Measurements from ENCODE around the gene ADARB2.

The ADARB2 gene

DNA sequence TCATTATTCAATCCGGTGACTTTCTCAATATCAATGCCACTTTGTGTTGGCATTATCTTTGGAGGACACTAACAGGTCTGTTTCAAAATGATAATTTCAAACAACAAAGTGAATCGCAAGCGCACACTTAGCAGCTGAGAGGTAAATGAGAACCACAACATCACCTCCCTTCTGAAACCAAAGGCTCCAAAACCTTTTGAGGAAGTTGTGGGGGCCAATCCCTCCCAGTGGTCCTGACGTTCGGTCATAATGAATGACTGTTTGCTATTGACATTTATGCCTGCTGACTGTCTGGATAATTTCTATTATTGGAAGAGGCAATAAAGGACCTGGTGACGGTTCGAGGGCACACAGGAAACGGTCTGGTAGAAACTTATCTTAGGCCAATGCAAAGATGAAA, 1.8 kb downstream of the ADARB2 start:
- no peak for DNase-seq

DNA sequence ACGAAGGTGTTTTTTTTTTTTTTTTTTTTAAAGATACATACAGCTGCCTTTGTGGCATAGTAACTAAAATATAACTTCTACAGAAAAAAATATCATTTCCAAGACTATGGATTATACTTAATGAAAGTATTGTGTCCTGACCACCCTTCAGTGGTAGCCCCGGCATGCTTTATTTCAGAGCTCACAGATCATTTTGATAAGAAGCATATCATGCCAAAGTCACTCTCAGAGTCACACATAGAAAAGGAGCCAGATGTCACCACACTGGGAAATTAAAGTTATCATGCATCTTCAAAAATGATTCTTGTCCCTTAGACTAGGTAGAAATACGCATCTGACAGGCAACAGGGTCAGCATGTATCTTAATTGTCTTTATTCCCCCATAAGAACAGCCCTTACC, 3.0 kb downstream of the ADARB2 start:
- DNase-seq: no peak

DNA sequence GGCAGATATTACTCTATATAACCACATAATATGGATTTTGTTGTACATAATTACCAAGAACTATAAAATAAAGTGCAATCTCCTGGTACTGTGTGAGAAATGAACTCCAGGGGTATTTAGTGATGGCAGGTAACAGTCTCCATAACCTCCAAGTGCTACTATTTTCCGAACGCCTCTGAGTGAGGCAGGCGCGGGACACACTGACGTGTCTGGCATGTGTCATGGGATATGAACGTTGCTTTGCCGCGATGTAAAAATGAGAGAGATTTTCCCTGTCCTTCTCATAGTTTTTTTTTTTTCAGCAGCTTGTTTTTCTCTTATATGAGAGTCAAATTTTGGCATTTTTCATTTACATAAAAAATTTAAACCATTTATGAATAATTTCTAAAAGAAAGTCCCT, 3.6 kb downstream of the ADARB2 start:
- no peak for DNase-seq

DNA sequence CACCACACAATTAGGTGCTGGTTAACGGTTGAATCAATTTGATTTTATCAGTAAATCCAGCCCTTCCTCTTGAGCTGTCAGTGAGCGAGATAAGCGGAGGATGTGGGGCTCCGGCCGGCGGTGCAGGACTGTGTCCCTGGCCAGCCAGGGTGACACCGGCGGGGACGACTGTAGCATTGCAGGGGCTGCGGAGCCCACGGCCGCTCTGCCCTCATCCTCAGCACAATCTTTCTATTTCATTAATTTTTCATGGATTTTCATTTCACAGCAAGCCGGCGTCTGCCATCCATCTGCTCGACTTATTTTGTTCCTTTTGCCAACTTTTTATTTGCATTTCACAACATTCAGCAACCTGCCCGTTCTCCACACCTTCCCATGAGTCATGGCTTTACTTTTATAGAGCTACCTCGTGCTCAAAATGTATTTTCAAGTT, 4.7 kb downstream of the ADARB2 start:
- DNase-seq: no peak

DNA sequence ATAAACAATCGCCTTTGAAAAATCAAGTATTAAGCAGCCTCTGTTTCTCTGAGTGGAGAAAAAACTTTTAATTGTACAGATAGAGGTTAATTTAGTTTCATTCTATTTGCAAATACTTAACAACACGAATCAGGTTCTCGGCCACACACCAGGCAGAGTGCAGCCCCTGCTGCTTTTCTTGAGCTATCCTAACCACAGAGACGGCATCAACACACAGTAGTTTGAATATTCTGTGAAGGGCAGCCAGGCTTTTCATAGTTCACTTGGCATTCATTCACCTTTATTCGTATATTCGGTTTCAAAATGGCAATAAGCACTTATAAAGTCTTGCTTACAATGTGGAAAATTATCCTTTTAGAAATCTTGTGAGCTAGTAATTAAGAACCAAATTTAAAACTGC, 5.7 kb downstream of the ADARB2 start:
- no peak for DNase-seq

DNA sequence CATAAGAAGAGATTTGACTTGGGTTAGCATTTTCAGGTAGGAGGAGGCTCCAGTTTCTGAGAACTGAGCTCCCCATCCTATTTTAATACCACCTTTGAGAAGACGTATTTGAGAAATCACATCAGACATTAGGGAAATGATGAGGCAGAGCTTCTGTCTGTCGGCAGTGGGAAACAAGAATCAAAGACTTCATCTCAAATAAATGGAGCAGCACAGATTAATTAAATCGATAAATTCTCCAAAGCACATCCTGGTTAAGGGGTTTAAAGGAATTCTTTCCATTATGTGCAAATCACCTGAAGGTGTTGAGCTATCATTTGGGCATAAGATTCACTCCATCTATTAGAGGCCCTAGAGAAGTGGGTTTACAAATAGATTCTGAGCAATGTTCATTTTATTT, 7.6 kb downstream of the ADARB2 start:
- DNase-seq: no peak

DNA sequence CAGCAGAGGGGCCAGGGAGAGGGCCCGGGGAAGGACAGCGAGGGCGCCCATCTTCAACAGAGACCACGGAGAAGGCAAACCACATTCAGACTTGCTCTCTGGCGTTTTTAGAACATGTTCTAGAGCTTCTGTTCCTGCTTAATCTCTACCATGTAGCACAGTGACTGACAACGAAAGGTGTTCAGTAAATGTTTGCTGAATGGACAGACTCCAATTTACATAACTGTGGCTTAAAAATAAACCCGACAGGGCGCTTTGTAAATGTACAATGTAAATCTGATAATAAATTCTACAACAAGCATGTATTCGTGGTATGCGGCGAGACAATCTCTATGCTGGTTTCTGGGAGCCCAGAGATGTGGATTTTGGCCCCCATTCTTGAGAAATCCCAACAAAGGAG, 10.5 kb downstream of the ADARB2 start:
- no peak for DNase-seq

DNA sequence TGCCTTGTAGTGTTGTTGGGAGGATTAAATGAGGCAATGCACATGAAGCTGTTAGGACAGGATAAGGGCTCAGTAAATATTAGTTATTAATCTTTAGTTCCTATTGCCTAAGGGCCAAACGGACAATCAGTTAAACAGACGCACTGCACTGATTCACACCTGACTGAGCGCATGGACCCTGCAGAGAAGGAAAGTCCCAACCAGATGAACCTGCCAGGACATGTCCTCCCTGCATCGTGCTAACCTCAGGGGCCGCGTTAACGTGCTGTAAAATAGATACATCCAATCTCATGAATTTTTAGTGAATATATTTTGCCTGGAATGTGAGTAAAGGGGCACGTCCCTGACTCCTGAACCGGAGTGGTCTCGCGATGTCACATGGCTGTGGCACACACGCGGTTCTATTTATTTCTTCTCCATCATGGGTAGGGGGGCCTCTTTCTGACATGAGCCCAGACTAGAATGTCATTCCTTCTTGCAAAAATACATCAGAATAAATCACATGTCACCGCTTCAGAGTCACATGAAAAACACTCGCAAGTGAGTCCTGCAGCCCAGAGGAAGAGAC, 12.3 kb downstream of the ADARB2 start:
- no peak for DNase-seq

DNA sequence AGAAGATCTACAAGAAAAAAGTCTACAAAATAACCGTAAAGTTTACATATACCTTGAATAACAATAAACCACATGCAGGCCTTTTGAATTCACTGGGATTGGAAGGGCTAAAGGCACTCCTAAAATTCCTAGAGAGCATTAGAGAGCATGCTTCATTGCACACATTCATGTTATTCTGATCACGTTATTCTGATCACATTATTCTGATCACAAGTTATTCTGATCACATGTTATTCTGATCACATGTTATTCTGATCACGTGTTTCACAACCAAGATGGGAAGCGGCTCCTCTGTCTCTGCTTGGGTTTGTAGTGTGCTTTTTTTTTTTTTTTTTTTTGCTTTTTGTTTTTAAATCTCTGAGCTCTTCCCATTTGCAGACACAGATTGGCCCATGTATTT, 20.5 kb downstream of the ADARB2 start:
- DNase-seq: no peak

DNA sequence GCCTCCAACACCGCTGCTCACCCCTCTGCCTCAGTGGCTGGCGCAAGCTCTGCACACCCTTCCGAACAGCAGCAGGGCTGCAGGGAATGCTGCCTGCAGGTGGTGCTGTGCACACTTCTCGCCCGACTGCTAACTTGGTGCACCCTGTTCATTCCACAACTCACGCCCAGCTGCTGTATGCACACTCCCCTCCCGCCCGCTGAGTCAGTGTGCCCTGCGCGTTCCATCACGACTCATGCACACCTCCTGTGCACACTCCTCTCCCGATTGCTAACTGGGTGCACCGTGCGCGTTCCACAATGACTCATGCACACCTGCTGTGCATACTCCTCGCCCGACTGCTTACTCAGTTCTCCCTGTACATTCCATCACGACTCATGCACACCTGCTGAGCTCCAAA, 21.5 kb downstream of the ADARB2 start:
- no peak for DNase-seq

DNA sequence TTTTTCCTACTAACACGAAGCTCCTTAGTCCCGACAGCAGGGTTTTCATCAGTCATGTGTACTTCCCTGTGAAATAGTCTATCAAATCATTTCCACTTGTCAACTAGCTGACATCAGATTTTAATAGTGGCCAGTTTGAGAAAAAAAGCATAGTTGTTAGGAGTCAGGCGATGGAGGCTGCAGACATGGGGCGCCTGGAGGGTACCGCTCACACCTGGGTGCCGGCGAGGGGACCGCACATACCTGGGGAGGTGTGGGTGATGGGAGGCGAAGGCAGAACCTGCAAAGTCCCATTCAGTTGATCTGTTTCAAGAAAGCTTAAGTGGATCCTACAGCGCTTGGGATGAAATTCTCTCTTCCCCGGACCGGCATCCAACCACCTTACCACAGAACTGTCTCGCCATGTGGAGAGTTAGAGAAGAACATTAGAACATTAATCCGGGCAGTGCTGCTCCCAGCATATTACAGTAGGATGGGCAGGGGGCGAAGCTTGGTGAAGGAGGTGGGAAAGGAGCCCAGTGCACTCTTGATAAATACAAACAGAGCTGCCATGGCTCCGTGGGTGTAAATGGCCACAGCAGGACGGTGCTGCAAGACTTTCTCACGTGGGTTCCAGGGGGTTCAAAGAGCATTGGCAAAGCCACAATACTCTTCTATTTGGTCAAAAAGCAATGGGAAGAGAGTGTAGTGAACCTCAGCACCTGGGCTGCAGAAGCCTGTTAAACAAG, 24.2 kb downstream of the ADARB2 start:
- DNase-seq: no peak

DNA sequence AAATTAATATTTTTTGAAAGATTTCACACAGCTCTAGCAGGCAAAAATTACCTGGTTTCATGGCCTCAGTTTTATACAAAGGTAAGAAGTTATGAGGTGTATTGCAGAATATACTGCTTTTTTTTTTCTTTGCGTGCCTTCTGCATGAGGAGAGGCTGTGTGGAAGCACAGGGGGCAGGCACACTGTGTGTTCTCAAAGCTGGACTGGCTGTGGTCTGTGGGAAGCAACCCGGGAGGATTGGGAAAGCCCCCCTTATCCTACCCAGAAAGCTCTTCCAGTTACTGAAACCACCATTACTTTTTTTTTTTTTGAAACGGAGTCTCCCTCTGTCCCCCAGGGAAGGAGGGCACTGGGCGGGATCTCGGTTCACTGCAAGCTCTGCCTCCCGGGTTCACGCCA, 25.0 kb downstream of the ADARB2 start:
- no peak for DNase-seq

DNA sequence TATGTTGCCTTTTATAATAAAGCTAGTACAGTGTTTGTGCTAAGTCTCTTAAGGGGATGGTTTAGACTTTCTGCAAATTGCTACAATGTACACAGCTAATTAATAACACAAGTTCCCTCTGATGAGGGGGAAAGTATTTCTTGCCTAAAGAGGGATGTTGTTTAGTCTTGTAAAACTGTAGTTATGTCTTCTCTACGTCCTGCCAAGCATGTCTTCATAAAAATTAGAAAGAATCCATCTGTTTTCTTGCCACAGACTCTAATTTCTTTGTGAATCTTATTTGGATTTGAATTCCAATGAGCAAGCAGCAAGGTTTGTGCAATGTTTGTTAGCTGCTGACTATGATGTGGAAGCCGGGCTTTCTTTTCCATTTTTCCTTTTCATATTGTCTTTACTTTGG, 28.2 kb downstream of the ADARB2 start:
- no peak for DNase-seq

DNA sequence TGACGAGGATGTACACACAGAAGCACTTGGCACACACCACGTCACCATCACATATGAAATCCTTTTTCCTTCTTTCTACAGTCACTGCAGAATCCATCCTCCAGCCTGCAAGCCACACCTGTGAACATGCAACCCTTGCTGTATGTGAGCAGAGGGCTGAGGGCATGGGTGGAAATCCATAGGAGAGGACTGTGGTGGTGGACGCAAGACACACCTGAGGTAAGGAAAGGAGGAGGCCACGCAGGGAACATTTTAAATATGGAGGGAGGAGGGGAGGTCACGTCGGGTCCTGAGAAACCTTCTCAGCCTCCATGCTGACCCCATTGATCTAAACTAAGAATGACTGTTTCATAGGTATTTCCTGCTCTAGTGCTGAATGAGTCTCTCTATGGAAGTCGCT, 28.6 kb downstream of the ADARB2 start:
- no peak for DNase-seq

DNA sequence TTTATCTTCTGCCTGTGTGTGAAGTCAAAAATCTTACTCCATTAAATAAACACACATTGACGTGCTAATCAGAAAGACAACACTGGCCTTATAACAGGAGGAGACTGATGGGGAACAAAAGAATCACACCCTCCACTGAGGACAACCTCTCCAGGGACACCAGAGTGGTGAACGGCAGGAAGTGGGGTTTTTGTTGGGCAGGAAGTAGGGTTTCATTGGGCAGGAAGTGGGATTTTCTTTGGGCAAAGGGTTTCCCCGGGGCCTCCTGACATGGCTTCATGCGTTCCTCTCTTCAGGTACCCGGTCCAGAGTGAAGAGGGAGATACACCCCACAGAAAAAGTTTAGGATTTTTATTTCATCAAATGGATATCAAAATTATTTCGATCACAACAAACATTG, 30.6 kb downstream of the ADARB2 start:
- DNase-seq: no peak

DNA sequence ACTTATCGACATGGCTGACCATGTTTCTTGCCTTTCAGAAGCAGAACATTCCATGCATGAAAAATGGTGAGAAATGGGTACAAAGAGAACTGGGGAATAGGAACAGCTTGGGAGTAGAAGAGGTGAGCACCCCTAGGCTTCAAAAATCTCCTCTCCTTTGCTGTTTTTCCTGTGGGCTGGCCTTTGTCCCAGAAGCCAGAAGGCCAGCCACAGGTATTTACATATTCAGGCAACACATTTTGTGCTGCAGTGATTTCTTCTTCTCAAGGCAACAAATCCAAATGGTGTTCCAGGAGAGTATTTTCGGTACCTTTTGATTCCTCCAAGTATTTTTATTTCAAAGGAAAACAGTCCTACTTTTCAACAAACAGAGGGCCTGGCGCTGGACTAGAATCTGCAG, 31.1 kb downstream of the ADARB2 start:
- DNase-seq: no peak

DNA sequence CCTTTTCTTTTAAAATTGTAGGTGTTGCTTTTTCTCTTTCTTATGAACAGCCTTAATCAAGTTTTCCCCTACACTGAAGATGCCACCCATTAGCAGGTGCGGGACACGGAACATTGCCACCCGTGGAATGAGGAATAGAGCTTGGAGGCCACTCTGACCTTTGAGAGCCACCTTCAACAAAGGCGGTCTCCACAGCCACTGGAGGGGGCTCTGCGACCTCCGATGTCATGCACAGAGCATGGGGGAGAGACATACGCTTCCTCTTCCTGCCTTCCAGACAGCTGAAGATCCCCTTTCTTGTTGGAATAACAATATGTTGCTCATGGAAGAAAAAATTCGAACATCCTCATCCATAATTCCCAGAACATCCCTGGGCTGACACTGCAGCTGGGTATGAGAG, 39.1 kb downstream of the ADARB2 start:
- no peak for DNase-seq

DNA sequence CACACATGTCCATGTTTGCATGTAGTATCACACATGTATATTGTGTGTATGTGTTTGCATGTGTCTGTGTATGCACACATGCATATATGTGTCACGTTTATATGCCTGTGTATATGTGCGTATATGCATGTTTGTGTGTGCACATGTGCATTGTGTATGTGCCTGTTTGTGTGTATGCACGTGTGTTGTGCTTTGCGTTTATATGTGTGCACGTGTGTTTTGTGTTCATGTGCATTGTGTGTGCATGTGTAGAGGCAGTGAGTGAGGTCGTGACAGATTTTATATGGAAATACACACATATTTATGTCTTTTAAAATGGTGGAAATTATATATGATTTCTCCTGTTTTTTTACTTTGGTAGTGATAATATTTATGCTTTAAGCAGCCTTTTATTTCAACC, 41.2 kb downstream of the ADARB2 start:
- DNase-seq: no peak

DNA sequence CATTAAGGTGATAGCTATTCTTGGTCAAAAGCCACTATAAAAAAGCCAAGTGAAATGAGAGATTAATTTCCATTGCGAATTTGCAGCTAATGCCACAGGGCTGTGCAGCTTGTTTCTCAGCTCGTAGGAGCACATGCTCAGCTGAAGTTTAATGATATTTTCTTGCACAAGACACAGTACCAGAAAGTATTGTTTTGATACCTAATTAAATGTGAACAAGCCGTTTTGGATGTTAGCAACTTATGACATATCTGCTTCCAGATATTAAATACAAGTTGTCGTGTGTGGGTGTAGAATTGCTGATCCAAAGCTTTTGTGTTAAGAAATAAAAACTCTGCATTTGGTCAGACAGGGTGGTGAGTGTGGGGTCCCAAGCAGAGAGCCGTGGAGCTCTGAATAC, 47.2 kb downstream of the ADARB2 start:
- no peak for DNase-seq

DNA sequence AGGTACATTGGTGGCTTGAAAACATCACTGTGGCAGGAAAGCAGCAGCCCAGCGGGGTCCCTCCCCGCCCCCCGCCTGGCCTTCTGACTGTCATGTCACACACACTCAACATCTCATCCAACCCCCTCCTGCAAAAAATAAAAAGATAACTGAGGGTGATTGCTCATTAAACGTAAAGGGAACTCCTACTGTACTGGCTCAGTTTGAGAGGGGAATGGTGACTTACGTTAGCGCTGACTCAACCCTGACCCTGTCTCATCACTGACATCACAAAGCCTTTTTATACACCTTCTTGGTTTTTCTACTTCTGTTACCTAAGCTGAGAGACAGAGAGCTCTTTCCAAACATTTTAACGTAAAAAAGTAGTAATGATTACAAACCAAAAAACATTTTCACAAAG, 48.8 kb downstream of the ADARB2 start:
- no peak for DNase-seq

DNA sequence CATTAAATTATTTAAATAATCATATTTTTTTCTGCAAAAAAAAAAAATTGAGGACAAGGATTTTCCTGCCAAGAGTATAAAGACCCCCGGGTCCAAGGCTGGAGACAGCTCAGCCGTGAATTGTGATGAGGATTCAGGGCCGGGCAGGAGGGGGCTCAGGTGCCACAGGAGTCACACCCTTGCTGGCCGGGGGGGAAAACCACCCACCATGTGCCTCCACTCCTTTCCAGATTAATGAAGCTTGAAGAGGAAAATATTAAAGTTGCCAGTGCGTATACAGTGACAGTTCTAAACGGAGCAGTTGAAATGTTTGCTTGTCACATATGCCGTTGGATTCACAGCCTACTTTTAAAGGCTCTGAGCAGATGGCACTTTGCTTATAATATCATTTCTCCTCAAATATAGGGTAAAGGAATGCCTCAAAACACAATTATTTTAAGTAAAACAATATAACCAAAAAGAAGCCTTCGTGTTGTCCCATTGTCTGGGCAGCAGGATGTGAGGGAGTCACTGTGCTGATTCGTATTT, 49.6 kb downstream of the ADARB2 start:
- no peak for DNase-seq

DNA sequence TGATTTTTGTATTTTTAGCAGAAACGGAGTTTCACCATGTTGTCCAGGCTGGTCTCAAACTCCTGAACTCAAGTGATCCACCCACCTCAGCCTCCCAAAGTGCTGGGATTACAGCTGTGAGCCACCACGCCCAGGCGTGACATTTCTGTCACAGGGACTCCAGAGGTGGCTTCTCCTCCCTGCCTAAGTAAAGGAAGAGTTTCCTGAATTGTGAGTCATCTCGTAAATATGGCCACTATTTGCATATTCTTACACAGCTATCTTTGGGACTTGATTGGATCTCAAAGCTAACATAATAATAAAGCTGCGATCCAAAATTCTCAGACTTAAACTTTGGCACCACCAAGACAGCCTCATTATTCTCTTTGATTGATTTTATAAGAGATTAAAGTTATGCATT, 50.1 kb downstream of the ADARB2 start:
- DNase-seq: no peak

DNA sequence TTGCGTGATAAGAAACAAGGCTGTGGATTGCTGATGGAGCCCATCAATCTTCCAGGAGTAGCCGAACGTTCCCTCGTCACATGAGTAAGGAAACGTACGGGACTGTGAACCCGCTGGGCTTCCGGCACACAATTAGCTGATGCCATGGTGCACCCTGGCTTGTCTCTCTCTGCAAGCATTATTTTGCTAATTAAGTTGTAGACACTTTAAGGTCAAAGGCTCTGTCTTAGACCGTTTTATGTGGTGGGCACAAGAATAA, 50.9 kb downstream of the ADARB2 start:
- no peak for DNase-seq

DNA sequence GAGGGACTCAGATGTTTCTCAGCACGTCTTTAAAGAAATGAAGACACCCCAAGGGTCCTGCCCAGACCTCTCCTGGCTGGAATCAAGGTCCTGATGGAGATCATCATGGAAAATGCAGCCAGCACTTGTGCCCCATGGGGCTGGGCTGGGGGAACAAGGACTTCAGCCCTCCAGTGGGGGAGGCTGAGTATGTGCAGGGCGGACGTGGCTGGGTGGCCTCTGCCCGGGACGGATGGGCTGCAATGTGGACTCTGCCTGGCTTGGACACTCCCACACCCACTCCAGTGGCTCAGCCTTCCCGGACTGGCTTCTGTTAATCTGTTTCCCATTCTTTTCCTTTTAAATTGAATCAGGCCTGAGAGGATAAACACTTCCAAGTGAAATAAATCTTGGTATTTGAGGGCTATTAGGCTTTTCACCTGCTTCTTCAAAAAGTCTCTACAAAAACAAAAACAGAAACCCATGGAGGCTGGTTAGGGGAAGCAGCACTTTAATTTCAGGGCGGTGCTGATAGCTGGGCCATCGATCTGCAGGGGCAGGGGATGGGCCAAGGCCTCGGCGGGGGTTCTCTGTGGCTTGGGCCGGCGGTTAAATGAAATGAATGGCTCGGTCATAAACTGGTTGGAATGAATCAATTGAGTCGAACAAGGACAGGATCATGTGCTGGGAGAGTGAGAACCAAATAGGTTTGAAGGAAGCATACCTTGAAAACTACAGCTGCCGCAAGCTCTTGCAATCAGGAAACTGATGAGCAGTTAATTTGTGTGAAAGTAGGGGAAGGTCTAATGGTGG, 51.4 kb downstream of the ADARB2 start:
- DNase-seq: no peak

DNA sequence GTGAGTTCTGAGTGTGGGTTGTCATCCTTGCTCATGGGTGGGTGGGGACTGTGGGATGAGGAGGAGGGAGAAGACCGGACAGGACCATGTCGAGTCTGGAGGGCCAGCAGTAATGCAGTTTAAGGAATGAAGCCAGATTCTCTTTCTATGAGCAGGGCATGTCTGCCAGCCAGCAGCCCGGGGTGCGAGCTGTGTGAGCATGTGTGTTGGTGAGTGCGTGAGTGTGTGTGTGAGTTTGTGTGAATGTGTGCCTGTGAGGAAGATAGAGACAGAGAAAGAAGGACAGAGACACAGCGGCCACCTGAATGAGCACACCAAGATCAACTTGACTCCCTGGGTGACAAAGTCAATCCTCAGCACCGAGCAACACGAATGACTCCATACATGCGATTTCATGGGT, 52.3 kb downstream of the ADARB2 start:
- DNase-seq: no peak

Data from activated CD4-positive, CD25-positive, alpha-beta regulatory T cell treated with anti-CD3 and anti-CD28 coated beads, Interleukin-2, amount 50 U/mL, for 72 hours (primary cell).